IMR-90 (cell line): Measurements from ENCODE around the gene FAU. TPM values are rescaled to one million over a fixed set of nuclear protein-coding genes. Genes with fewer than 3 reads are reported as not detected.

Experiments used
- ATAC-seq: fragments of 200-7000 bp; cut with Tn5 transposase; 2 replicates; pipeline ENCODE4 v1.9.1; 2020; ENCODE audit warnings: low read depth, mild to moderate bottlenecking, moderate library complexity
- BruUV-seq: library from RNA; stranded (reverse); fragments of 400-500 nt; replicated peaks from 2 replicates; lab custom pipeline; 2021; lab: Mats Ljungman, UMichigan
- CTCF ChIA-PET: fragments of 300-600 bp; formaldehyde crosslinking; extraction: SDS; loops from one replicate; lab custom pipeline; 2021; ENCODE audit warnings: antibody characterized with exemption; lab: Yijun Ruan, JAX
- POLR2A ChIA-PET: fragments of 300-600 bp; sonication (Branson Sonifier 250); formaldehyde crosslinking; loops from one replicate; lab custom pipeline; 2022; ENCODE audit warnings: antibody characterized with exemption; ENCODE audit not compliant: unreplicated experiment; lab: Charles Lee
- DNase-seq: peaks from one replicate; pipeline ENCODE4 v3.0.0; 2013
- H2AFZ ChIP-seq: replicated peaks from 2 replicates; pipeline ENCODE3; 2013; ENCODE audit warnings: low read length, mild to moderate bottlenecking; ENCODE audit not compliant: poor library complexity
- H2AK5ac ChIP-seq: 2 replicates; pipeline ENCODE4 v1.6.1; 2013; ENCODE audit warnings: low read depth, low read length, inconsistent platforms
- H2AK9ac ChIP-seq: replicated peaks from 2 replicates; pipeline ENCODE3; 2013; ENCODE audit warnings: mild to moderate bottlenecking, low read depth, low read length, moderate library complexity; ENCODE audit not compliant: poor library complexity
- H2BK120ac ChIP-seq: 2 replicates; pipeline ENCODE4 v1.6.1; 2013; ENCODE audit warnings: low read depth, low read length, inconsistent platforms
- H2BK15ac ChIP-seq: 3 replicates; pipeline ENCODE4 v1.6.1; 2013; ENCODE audit warnings: low read depth, low read length, inconsistent platforms
- H2BK20ac ChIP-seq: 2 replicates; pipeline ENCODE4 v1.6.1; 2013; ENCODE audit warnings: low read depth, mild to moderate bottlenecking, inconsistent platforms, low read length, moderate library complexity
- H2BK5ac ChIP-seq: 2 replicates; pipeline ENCODE4 v1.6.1; 2013; ENCODE audit warnings: mild to moderate bottlenecking, low read depth, low read length, inconsistent platforms; ENCODE audit not compliant: poor library complexity, severe bottlenecking
- H3K14ac ChIP-seq: replicated peaks from 2 replicates; pipeline ENCODE4 v1.6.1; 2013; ENCODE audit warnings: low read depth, low read length, inconsistent platforms
- H3K18ac ChIP-seq: 2 replicates; pipeline ENCODE4 v1.6.1; 2013; ENCODE audit warnings: low read depth, low read length, control low read depth
- H3K23ac ChIP-seq: 2 replicates; pipeline ENCODE4 v1.6.1; 2013; ENCODE audit warnings: low read depth, low read length, inconsistent platforms
- H3K27ac ChIP-seq: 2 replicates; pipeline ENCODE4 v1.5.1; 2013; ENCODE audit warnings: mild to moderate bottlenecking, control low read depth, low read length; ENCODE audit not compliant: insufficient read depth
- H3K27me3 ChIP-seq: 2 replicates; pipeline ENCODE4 v1.6.1; 2013; ENCODE audit warnings: low read length; ENCODE audit not compliant: control insufficient read depth, insufficient read depth
- H3K36me3 ChIP-seq: 2 replicates; pipeline ENCODE4 v1.6.1; 2013; ENCODE audit warnings: low read length, mixed read lengths; ENCODE audit not compliant: control insufficient read depth, insufficient read depth
- H3K4ac ChIP-seq: 2 replicates; pipeline ENCODE4 v1.6.1; 2013; ENCODE audit warnings: low read depth, low read length, inconsistent platforms
- H3K4me1 ChIP-seq: 2 replicates; pipeline ENCODE4 v1.6.1; 2013; ENCODE audit warnings: low read length, mixed read lengths; ENCODE audit not compliant: control insufficient read depth, insufficient read depth
- H3K4me2 ChIP-seq: 2 replicates; pipeline ENCODE4 v1.6.1; 2013; ENCODE audit warnings: low read depth, mild to moderate bottlenecking, control low read depth, low read length, moderate library complexity
- H3K4me3 ChIP-seq: 2 replicates; pipeline ENCODE4 v1.5.1; 2013; ENCODE audit warnings: low read depth, mild to moderate bottlenecking, control low read depth, low read length, moderate library complexity; ENCODE audit not compliant: insufficient read depth
- H3K56ac ChIP-seq: 2 replicates; pipeline ENCODE4 v1.6.1; 2013; ENCODE audit warnings: low read length, inconsistent platforms; ENCODE audit not compliant: insufficient read depth; ENCODE audit errors: extremely low read depth
- H3K79me1 ChIP-seq, 2 experiments: 2 replicates each; pipeline ENCODE4 v1.6.1; 2013; ENCODE audit warnings: low read length in 2 of 2, inconsistent platforms in 1 of 2, low read depth in 1 of 2
- H3K9ac ChIP-seq: 2 replicates; pipeline ENCODE4 v1.6.1; 2013; ENCODE audit warnings: low read depth, low read length, control low read depth
- H3K9me1 ChIP-seq: 2 replicates; pipeline ENCODE4 v1.6.1; 2013; ENCODE audit warnings: low read length, inconsistent platforms; ENCODE audit not compliant: insufficient read depth
- H3K9me3 ChIP-seq: 2 replicates; pipeline ENCODE4 v1.6.1; 2013; ENCODE audit warnings: low read length; ENCODE audit not compliant: control insufficient read depth, insufficient read depth
- H4K20me1 ChIP-seq: 2 replicates; pipeline ENCODE4 v1.6.1; 2013; ENCODE audit warnings: low read length, inconsistent platforms; ENCODE audit not compliant: insufficient read depth
- H4K5ac ChIP-seq: 2 replicates; pipeline ENCODE4 v1.6.1; 2013; ENCODE audit warnings: mild to moderate bottlenecking, low read depth, low read length, control low read depth
- H4K8ac ChIP-seq, 2 experiments: 2 replicates each; pipeline ENCODE4 v1.6.1; 2013; ENCODE audit warnings: low read depth in 2 of 2, low read length in 2 of 2, control low read depth in 1 of 2, inconsistent platforms in 1 of 2
- H4K91ac ChIP-seq: 2 replicates; pipeline ENCODE4 v1.6.1; 2013; ENCODE audit warnings: low read depth, low read length, inconsistent platforms; ENCODE audit not compliant: insufficient read depth
- BHLHE40 ChIP-seq: fragments of 150-350 bp; IDR thresholded peaks from 2 replicates; pipeline ENCODE4 v1.6.1; 2016; ENCODE audit warnings: mild to moderate bottlenecking, low read depth, low read length
- CEBPB ChIP-seq: IDR thresholded peaks from 2 replicates; pipeline ENCODE4 v1.6.1; 2012; ENCODE audit warnings: low read depth, low read length, improper control_type of control experiment
- CHD1 ChIP-seq: IDR thresholded peaks from 2 replicates; pipeline ENCODE4 v1.6.1; 2012; ENCODE audit warnings: low read depth, low read length, improper control_type of control experiment
- CTCF ChIP-seq: conservative IDR thresholded peaks from 2 replicates; pipeline ENCODE4 v1.5.1; 2012; ENCODE audit warnings: mild to moderate bottlenecking, low read depth, low read length, improper control_type of control experiment
- ELK1 ChIP-seq: fragments of 150-350 bp; IDR thresholded peaks from 2 replicates; pipeline ENCODE4 v1.6.1; 2016; ENCODE audit warnings: low read depth, mild to moderate bottlenecking, low read length, moderate library complexity, borderline replicate concordance
- FOS ChIP-seq: fragments of 150-350 bp; IDR thresholded peaks from 2 replicates; pipeline ENCODE4 v1.6.1; 2016; ENCODE audit warnings: low read depth, low read length
- MAFK ChIP-seq: IDR thresholded peaks from 2 replicates; pipeline ENCODE4 v1.6.1; 2012; ENCODE audit warnings: low read depth, low read length, improper control_type of control experiment
- MAZ ChIP-seq: IDR thresholded peaks from 2 replicates; pipeline ENCODE4 v1.6.1; 2012; ENCODE audit warnings: low read depth, mild to moderate bottlenecking, low read length, improper control_type of control experiment, moderate library complexity, borderline replicate concordance
- MXI1 ChIP-seq: IDR thresholded peaks from 2 replicates; pipeline ENCODE4 v1.6.1; 2012; ENCODE audit warnings: low read depth, mild to moderate bottlenecking, low read length, moderate library complexity, borderline replicate concordance
- NFE2L2 ChIP-seq: fragments of 150-350 bp; IDR thresholded peaks from 2 replicates; pipeline ENCODE4 v1.6.1; 2016; ENCODE audit warnings: low read depth, mild to moderate bottlenecking, low read length
- POLR2A ChIP-seq: IDR thresholded peaks from 2 replicates; pipeline ENCODE4 v1.6.1; 2012; ENCODE audit warnings: mild to moderate bottlenecking, low read depth, low read length
- RAD21 ChIP-seq: IDR thresholded peaks from 2 replicates; pipeline ENCODE4 v1.6.1; 2012; ENCODE audit warnings: low read length, improper control_type of control experiment
- RCOR1 ChIP-seq: IDR thresholded peaks from 2 replicates; pipeline ENCODE4 v1.6.1; 2012; ENCODE audit warnings: mild to moderate bottlenecking, low read length, improper control_type of control experiment; ENCODE audit not compliant: insufficient replicate concordance
- RFX5 ChIP-seq: IDR thresholded peaks from 2 replicates; pipeline ENCODE4 v1.8.0; 2012; ENCODE audit warnings: low read depth, mild to moderate bottlenecking, low read length, moderate library complexity
- SMC3 ChIP-seq: fragments of 150-350 bp; IDR thresholded peaks from 2 replicates; pipeline ENCODE4 v1.6.1; 2016; ENCODE audit warnings: low read depth, mild to moderate bottlenecking, antibody characterized with exemption, low read length, moderate library complexity
- WGBS, 2 experiments: methylation state at CpG; one replicate each; pipeline versions ENCODE4 v1.1.5 to v1.1.7; 2013; ENCODE audit warnings: missing lambda C conversion rate in 2 of 2; ENCODE audit not compliant: insufficient read length in 1 of 2; ENCODE audit errors: extremely low coverage in 2 of 2; 5-methylcytosine and 5-hydroxymethylcytosine counted together
- dilution Hi-C: fragments of 300-500 bp; cut with HindIII; formaldehyde crosslinking; loops from one replicate; pipeline ENCODE4 v1.14.3; 2018; ENCODE audit warnings: low sequenced_read_pairs; ENCODE audit not compliant: unreplicated experiment
- in situ Hi-C: fragments of 300-500 bp; cut with MboI; formaldehyde crosslinking; loops from 3 replicates; pipeline ENCODE4 v1.14.3; 2019; ENCODE audit warnings: low sequenced_read_pairs, inconsistent platforms, mixed read lengths
- intact Hi-C: fragments of 100-400 bp; cut with micrococcal nuclease; formaldehyde crosslinking; loops from 2 replicates; pipeline ENCODE4 v1.10.0; 2022
- polyA plus RNA-seq, 3 experiments: library from polyadenylated mRNA; depleted of rRNA; stranded (reverse); fragments of >200 nt; gene quantifications; 2 replicates each; pipeline ENCODE4 v1.2.3, GENCODE V29; 2012; ENCODE audit warnings: low replicate concordance in 1 of 3
- total RNA-seq: library from RNA; depleted of rRNA; stranded (reverse); fragments of >200 nt; gene quantifications from 2 replicates; pipeline ENCODE4 v1.2.3, GENCODE V29; 2012

FAU gene
- total and polyA plus RNA-seq, 2 of the 4 experiments (the other 2 are of a cell fraction), result 189 to 652 TPM

GRCh38 chr11:65115361-65116082 is 6.4 kb downstream of the FAU start:
- Histone ChIP-seq H3K36me3 (peaks cover 15% of the 10 kb centered on the region), H3K23ac (no peak overlapping the region), H2AK9ac (no peak overlapping the region), H4K20me1 (peaks cover 6% of the 10 kb centered on the region; the same call in 1 of the 2 replicates), H2AFZ (no peak overlapping the region), H3K79me1 (peaks cover 8 to 38% of the 10 kb centered on the region in 2 experiments), H3K27me3 (no peaks in the 10 kb centered on the region), H3K27ac (no peak overlapping the region), H3K9me1 (0 out of 2 replicates have a peak, but pooled peaks cover 2% of the 10 kb centered on the region), H4K5ac (no peak overlapping the region), H4K8ac (no peak overlapping the region), H3K4me1 (peaks cover 18% of the 10 kb centered on the region), H3K9ac (no peak overlapping the region), H2AK5ac (no peak overlapping the region), H3K4me2 (no peak overlapping the region), H3K14ac (no peak overlapping the region), H3K9me3 (no peaks in the 10 kb centered on the region), H2BK20ac (no peak overlapping the region), H3K56ac (no peak overlapping the region), H2BK120ac (no peak overlapping the region), H3K4ac (no peak overlapping the region), H3K4me3 (no peak overlapping the region), H2BK15ac (no peak overlapping the region), H4K91ac (no peak overlapping the region), H3K18ac (no peak overlapping the region), H2BK5ac (no peak overlapping the region)
- in situ Hi-C loops (no loop called here), intact Hi-C loops (loop anchor here (2.0 kb wide), 1 partner anchor 103 kb away; no protein-coding TSS in a partner anchor), dilution Hi-C loops (no loop called here)
- WGBS, 2 experiments, result 97% methylated on average over 11 of the region's 21 CpGs; no CpG with 5 or more reads in 1 of the 2 experiments
- DNase-seq (no peak), ATAC-seq (no peak)
- ChIA-PET POLR2A (no interaction called here), CTCF (no interaction called here)
- BruUV-seq, result no TSS peak
- TF ChIP-seq MAFK (no peak), FOS (no peak), BHLHE40 (no peak), RAD21 (no peak), CHD1 (no peak), RCOR1 (no peak), POLR2A (no peak), MXI1 (no peak), NFE2L2 (no peak), CEBPB (no peak), RFX5 (no peak), CTCF (no peak), MAZ (no peak), ELK1 (no peak), SMC3 (no peak)
